ENCODE measurements around the gene KRT16. TPM values are rescaled to one million over a fixed set of nuclear protein-coding genes. Genes with fewer than 3 reads are reported as not detected.

KRT16 gene
- total RNA-seq, 1 experiment from 2014 or later, result 0.61 TPM

GRCh38 chr17:41638941-41639340 is 26.4 kb upstream of the KRT16 start (continued):
- TF ChIP-seq FOSL1 (IDR thresholded peaks at IDR 0.05; ENCODE audit: low read depth) (no peak), JUND (IDR thresholded peaks at IDR 0.05) (no peak), CTCF (IDR thresholded peaks at IDR 0.05 in 2 of 3, conservative IDR thresholded peaks at IDR 0.05 in 1 of 3; ENCODE audit: borderline replicate concordance in 1 of 3, insufficient read depth in 1 of 3, low read depth in 2 of 3, low read length in 2 of 3) (no peak), ZFX (IDR thresholded peaks at IDR 0.05) (no peak), MAX (IDR thresholded peaks at IDR 0.05) (no peak), ATF3 (IDR thresholded peaks at IDR 0.05) (no peak)

GRCh38 chr17:41638194-41638593 is 25.6 kb upstream of the KRT16 start:
- no peaks in the 10 kb centered on the region for H3K27me3 ChIP-seq (ENCODE audit: insufficient read depth, low read length)
- TF ChIP-seq REST (IDR thresholded peaks at IDR 0.05; ENCODE audit: low read depth), result no peak
- no peak for TF ChIP-seq TCF7L2 (IDR thresholded peaks at IDR 0.05; ENCODE audit: borderline replicate concordance, extremely low read depth, insufficient read depth, insufficient read length)
- TF ChIP-seq CEBPB (IDR thresholded peaks at IDR 0.05; ENCODE audit: low read depth), result no peak
- no peak for TF ChIP-seq CTCF (IDR thresholded peaks at IDR 0.05 in 2 of 3, conservative IDR thresholded peaks at IDR 0.05 in 1 of 3; ENCODE audit: borderline replicate concordance in 1 of 3, insufficient read depth in 1 of 3, low read depth in 2 of 3, low read length in 2 of 3)
- TF ChIP-seq CBX3 (IDR thresholded peaks at IDR 0.05; ENCODE audit: low read depth), result no peak
- no peak for TF ChIP-seq EGR1 (IDR thresholded peaks at IDR 0.05; ENCODE audit: low read depth)
- TF ChIP-seq MAX (IDR thresholded peaks at IDR 0.05), result no peak
- TF ChIP-seq JUND (IDR thresholded peaks at IDR 0.05), result no peak
- no peak for TF ChIP-seq YY1 (IDR thresholded peaks at IDR 0.05; ENCODE audit: extremely low read depth, insufficient replicate concordance, low read depth, low read length)
- no peak for TF ChIP-seq ZFX (IDR thresholded peaks at IDR 0.05)
- no peak for TF ChIP-seq POLR2A (IDR thresholded peaks at IDR 0.05; ENCODE audit: borderline replicate concordance, extremely low read depth, insufficient read depth, insufficient read length)
- no peak for TF ChIP-seq EZH2 (IDR thresholded peaks at IDR 0.05)
- no peak for TF ChIP-seq ELF1 (IDR thresholded peaks at IDR 0.05; ENCODE audit: borderline replicate concordance, low read depth)
- TF ChIP-seq POLR2AphosphoS5 (IDR thresholded peaks at IDR 0.05; ENCODE audit: low read depth, low read length), result no peak
- TF ChIP-seq SIN3A (IDR thresholded peaks at IDR 0.05; ENCODE audit: low read depth), result no peak
- no peak for TF ChIP-seq SP1 (IDR thresholded peaks at IDR 0.05; ENCODE audit: low read depth)
- BruUV-seq (replicated peaks), result no TSS peak
- H3K4me2 ChIP-seq (ENCODE audit: low read length), result no peak overlapping the region
- ChIA-PET RAD21 (ENCODE audit: low non-redundant PET in 1 of 2, low total read pairs in 2 of 2, uncharacterized antibody in 2 of 2, unreplicated experiment in 2 of 2) (no interaction called here), CTCF (no interaction called here), POLR2A (no interaction called here)
- no peaks in the 10 kb centered on the region for H3K79me2 ChIP-seq (ENCODE audit: insufficient read depth, low read length)
- no peak overlapping the region for H3K4me3 ChIP-seq (replicated peaks in 1 of 2; ENCODE audit: low read depth in 1 of 2, low read length in 2 of 2)
- no peak overlapping the region for H2AFZ ChIP-seq (ENCODE audit: low read depth, low read length, poor library complexity, severe bottlenecking)
- H3K4me1 ChIP-seq (ENCODE audit: control insufficient read depth in 1 of 2, insufficient read depth in 2 of 2, low read length in 2 of 2), result no peaks in the 10 kb centered on the region
- no peak for ATAC-seq
- H3K9me3 ChIP-seq (ENCODE audit: control insufficient read depth in 1 of 2, insufficient read depth in 1 of 2, low read depth in 1 of 2, low read length in 2 of 2), result no peaks in the 10 kb centered on the region
- H3K9ac ChIP-seq (ENCODE audit: low read length), result no peak overlapping the region
- no peak for DNase-seq (ENCODE audit: low read depth, low spot score)
- no peak overlapping the region for H3K27ac ChIP-seq (ENCODE audit: low read depth, low read length)
- intact Hi-C loops (cut with micrococcal nuclease), result no loop called here
- H3K9me2 ChIP-seq (ENCODE audit: insufficient read depth), result no peaks in the 10 kb centered on the region
- H3K36me3 ChIP-seq (ENCODE audit: control insufficient read depth in 1 of 2, insufficient read depth in 2 of 2, low read length in 2 of 2), result no peaks in the 10 kb centered on the region
- no peaks in the 10 kb centered on the region for H4K20me1 ChIP-seq (ENCODE audit: insufficient read depth)
